ENCODE measurements around the gene CYP46A1. TPM values are rescaled to one million over a fixed set of nuclear protein-coding genes. Genes with fewer than 3 reads are reported as not detected.

CYP46A1 gene
- total RNA-seq, 1 donor from 2014 or later, result 1.3 TPM

DNA sequence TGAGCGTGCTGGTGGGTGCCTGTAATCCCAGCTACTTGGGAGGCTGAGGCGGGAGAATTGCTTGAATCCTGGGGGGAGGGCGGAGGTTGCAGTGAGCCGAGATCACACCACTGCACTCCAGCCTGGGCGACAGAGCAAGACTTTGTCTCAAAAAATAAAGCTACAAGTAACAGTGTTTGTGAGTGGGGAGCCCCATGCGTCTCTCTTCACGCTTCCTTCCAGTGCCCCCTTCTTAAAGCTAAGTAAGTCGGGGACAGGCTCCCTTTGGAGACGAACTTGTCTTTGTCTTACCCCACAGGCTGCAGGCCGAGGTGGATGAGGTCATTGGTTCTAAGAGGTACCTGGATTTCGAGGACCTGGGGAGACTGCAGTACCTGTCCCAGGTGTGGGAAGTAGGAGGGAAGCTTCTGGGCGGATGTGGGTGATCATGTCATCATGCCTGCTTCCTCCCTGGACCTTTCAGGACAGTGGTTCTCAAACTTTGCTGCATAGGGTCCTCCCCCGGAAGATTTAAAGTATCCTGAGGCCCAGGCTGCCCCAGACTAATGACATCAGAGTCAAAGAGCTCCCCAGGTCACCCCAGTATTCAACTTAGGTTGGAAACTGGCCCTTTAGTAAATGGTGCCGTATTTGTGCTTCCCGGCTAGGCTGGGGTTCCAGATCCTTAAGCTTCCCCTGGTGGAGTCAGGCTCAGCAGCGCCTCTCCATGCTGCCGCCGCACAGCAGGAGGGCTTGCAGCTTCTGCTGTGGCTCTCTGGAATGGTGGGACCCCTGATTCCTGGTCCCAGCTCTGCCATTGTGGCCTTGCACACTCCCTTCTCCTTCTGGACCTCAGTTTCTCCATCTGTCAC lies 37.1 kb downstream of the CYP46A1 start:
- no peak for DNase-seq

GRCh38 chr14:99721792-99722516 lies 37.9 kb downstream of the CYP46A1 start:
- Histone ChIP-seq H3K4me3 (no peak overlapping the region), H3K27me3 (no peaks in the 10 kb centered on the region), H3K27ac (no peak overlapping the region), H3K4me1 (no peaks in the 10 kb centered on the region), H3K9me3 (no peaks in the 10 kb centered on the region), H3K36me3 (no peaks in the 10 kb centered on the region)
- TF ChIP-seq CTCF (IDR thresholded peaks at IDR 0.05), result no peak
- intact Hi-C loops (cut with DNase I), result no loop called here
- ATAC-seq (no peak), DNase-seq (peak; percentile 53)

More for the DNA sequence above, 37.1 kb downstream of the CYP46A1 start:
- intact Hi-C loops (cut with DNase I), result no loop called here
- no peaks in the 10 kb centered on the region for H3K9me3 ChIP-seq
- H3K27ac ChIP-seq, result no peak overlapping the region
- no peaks in the 10 kb centered on the region for H3K36me3 ChIP-seq
- no peak overlapping the region for H3K4me3 ChIP-seq
- no peak for TF ChIP-seq CTCF (IDR thresholded peaks at IDR 0.05)
- ATAC-seq, result no peak
- H3K27me3 ChIP-seq, result no peaks in the 10 kb centered on the region
- H3K4me1 ChIP-seq, result no peaks in the 10 kb centered on the region

DNA sequence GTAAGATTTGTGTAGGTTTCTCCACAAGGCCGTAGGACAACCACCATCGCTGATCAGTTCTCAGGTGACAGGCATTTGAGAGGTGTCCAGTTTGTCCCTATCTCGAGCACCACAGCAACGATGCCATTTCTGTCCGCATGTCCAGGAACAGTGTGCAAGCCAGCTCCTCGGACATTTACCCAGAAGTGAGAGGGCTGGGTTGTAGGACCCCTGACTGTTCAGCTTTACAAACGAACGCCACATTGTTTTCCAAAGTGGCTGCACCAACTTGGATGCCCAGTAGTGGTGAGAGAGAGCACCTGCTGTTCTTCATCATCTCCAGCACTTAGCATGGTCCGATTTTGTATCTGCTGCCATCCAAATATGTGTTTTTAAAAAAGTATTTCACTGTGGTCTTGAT lies 38.6 kb downstream of the CYP46A1 start:
- no peaks in the 10 kb centered on the region for H3K4me1 ChIP-seq
- no peaks in the 10 kb centered on the region for H3K27me3 ChIP-seq
- TF ChIP-seq CTCF (IDR thresholded peaks at IDR 0.05), result no peak
- DNase-seq (peak; percentile 17), ATAC-seq (no peak)
- no peaks in the 10 kb centered on the region for H3K36me3 ChIP-seq
- no peak overlapping the region for H3K4me3 ChIP-seq
- H3K27ac ChIP-seq, result no peak overlapping the region
- intact Hi-C loops (cut with DNase I), result no loop called here
- no peaks in the 10 kb centered on the region for H3K9me3 ChIP-seq

GRCh38 chr14:99724196-99724891 lies 40.2 kb downstream of the CYP46A1 start:
- ATAC-seq, result no peak
- no peaks in the 10 kb centered on the region for H3K36me3 ChIP-seq

More at GRCh38 chr14:99724196-99724891, 40.2 kb downstream of the CYP46A1 start:
- TF ChIP-seq CTCF (IDR thresholded peaks at IDR 0.05), result no peak
- Histone ChIP-seq H3K27ac (no peak overlapping the region), H3K4me1 (no peaks in the 10 kb centered on the region), H3K4me3 (no peak overlapping the region), H3K9me3 (no peaks in the 10 kb centered on the region), H3K27me3 (no peaks in the 10 kb centered on the region)
- intact Hi-C loops (cut with DNase I), result no loop called here
- peak; percentile 40 for DNase-seq
